SW 1271 (cell line): Measurements from ENCODE around the gene SUSD2.

ENCODE experiments used
- DNase-seq, 2 experiments: peaks; one replicate each; lab custom pipeline; 2025; lab: John Stamatoyannopoulos, UW

The SUSD2 gene

GRCh38 chr22:24153959-24154358 is 27.3 kb upstream of the SUSD2 start:
- DNase-seq = no peak

- no peak for DNase-seq
Observed at GRCh38 chr22:24154826-24155225, 26.5 kb upstream of the SUSD2 start.

GRCh38 chr22:24155627-24156140 is 25.6 kb upstream of the SUSD2 start:
- peak in 1 of 2 experiments; percentile 54 for DNase-seq

- no peak for DNase-seq
Observed at GRCh38 chr22:24156141-24156912, 25.0 kb upstream of the SUSD2 start.

GRCh38 chr22:24156913-24157821 is 24.1 kb upstream of the SUSD2 start:
- DNase-seq = peak; percentile 46 to 81

- DNase-seq = no peak
Observed at GRCh38 chr22:24157822-24158135, 23.5 kb upstream of the SUSD2 start.

GRCh38 chr22:24159650-24160049 is 21.6 kb upstream of the SUSD2 start:
- DNase-seq = no peak

GRCh38 chr22:24160546-24160945 is 20.7 kb upstream of the SUSD2 start:
- DNase-seq = no peak

GRCh38 chr22:24161485-24161884 is 19.8 kb upstream of the SUSD2 start:
- DNase-seq = no peak

- DNase-seq = no peak
Observed at GRCh38 chr22:24161909-24162308, 19.4 kb upstream of the SUSD2 start.

GRCh38 chr22:24162436-24162835 is 18.9 kb upstream of the SUSD2 start:
- DNase-seq = no peak

- DNase-seq = no peak
Observed at GRCh38 chr22:24164243-24164642, 17.0 kb upstream of the SUSD2 start.

- DNase-seq = no peak
Observed at GRCh38 chr22:24164940-24165339, 16.3 kb upstream of the SUSD2 start.

GRCh38 chr22:24165673-24166072 is 15.6 kb upstream of the SUSD2 start:
- no peak for DNase-seq

- DNase-seq = no peak
Observed at GRCh38 chr22:24166811-24167210, 14.5 kb upstream of the SUSD2 start.

GRCh38 chr22:24169439-24170058 is 11.7 kb upstream of the SUSD2 start:
- no peak for DNase-seq

- DNase-seq = no peak
Observed at GRCh38 chr22:24170188-24170587, 11.1 kb upstream of the SUSD2 start.

- DNase-seq = no peak
Observed at GRCh38 chr22:24170632-24171031, 10.7 kb upstream of the SUSD2 start.

- DNase-seq = no peak
Observed at GRCh38 chr22:24171822-24172221, 9.5 kb upstream of the SUSD2 start.

- DNase-seq = peak in 1 of 2 experiments; percentile 39
Observed at GRCh38 chr22:24175160-24175808, 6.0 kb upstream of the SUSD2 start.

GRCh38 chr22:24176040-24176439 is 5.2 kb upstream of the SUSD2 start:
- DNase-seq = no peak

GRCh38 chr22:24176630-24177029 is 4.7 kb upstream of the SUSD2 start:
- DNase-seq = no peak
